ENCODE measurements around the gene KRT74.

Gene KRT74

GRCh38 chr12:52604859-52605258 lies 31.2 kb upstream of the KRT74 start:
- H3K4me3 ChIP-seq (replicated peaks; ENCODE audit: low read depth, low read length) = no peak overlapping the region
- no peak for DNase-seq (ENCODE audit: extremely low read depth, low read depth)
- TF ChIP-seq, protein P1, sequence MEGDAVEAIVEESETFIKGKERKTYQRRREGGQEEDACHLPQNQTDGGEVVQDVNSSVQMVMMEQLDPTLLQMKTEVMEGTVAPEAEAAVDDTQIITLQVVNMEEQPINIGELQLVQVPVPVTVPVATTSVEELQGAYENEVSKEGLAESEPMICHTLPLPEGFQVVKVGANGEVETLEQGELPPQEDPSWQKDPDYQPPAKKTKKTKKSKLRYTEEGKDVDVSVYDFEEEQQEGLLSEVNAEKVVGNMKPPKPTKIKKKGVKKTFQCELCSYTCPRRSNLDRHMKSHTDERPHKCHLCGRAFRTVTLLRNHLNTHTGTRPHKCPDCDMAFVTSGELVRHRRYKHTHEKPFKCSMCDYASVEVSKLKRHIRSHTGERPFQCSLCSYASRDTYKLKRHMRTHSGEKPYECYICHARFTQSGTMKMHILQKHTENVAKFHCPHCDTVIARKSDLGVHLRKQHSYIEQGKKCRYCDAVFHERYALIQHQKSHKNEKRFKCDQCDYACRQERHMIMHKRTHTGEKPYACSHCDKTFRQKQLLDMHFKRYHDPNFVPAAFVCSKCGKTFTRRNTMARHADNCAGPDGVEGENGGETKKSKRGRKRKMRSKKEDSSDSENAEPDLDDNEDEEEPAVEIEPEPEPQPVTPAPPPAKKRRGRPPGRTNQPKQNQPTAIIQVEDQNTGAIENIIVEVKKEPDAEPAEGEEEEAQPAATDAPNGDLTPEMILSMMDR (IDR thresholded peaks at IDR 0.05; ENCODE audit: low read depth, low read length, missing control alignments) = no peak

- no peak for DNase-seq (ENCODE audit: extremely low read depth, low read depth)
- TF ChIP-seq, protein P1 (IDR thresholded peaks at IDR 0.05; ENCODE audit: low read depth, low read length, missing control alignments) = no peak
- no peak overlapping the region for H3K4me3 ChIP-seq (replicated peaks; ENCODE audit: low read depth, low read length)
Observed at GRCh38 chr12:52603314-52603713, 29.7 kb upstream of the KRT74 start.

GRCh38 chr12:52602552-52602951 lies 28.9 kb upstream of the KRT74 start:
- TF ChIP-seq, protein P1 (IDR thresholded peaks at IDR 0.05; ENCODE audit: low read depth, low read length, missing control alignments) = no peak
- H3K4me3 ChIP-seq (replicated peaks; ENCODE audit: low read depth, low read length) = no peak overlapping the region
- DNase-seq (ENCODE audit: extremely low read depth, low read depth) = no peak

- H3K4me3 ChIP-seq (replicated peaks; ENCODE audit: low read depth, low read length) = no peak overlapping the region
- no peak for DNase-seq (ENCODE audit: extremely low read depth, low read depth)
- TF ChIP-seq, protein P1 (IDR thresholded peaks at IDR 0.05; ENCODE audit: low read depth, low read length, missing control alignments) = no peak
Observed at GRCh38 chr12:52601671-52602070, 28.0 kb upstream of the KRT74 start.

DNA sequence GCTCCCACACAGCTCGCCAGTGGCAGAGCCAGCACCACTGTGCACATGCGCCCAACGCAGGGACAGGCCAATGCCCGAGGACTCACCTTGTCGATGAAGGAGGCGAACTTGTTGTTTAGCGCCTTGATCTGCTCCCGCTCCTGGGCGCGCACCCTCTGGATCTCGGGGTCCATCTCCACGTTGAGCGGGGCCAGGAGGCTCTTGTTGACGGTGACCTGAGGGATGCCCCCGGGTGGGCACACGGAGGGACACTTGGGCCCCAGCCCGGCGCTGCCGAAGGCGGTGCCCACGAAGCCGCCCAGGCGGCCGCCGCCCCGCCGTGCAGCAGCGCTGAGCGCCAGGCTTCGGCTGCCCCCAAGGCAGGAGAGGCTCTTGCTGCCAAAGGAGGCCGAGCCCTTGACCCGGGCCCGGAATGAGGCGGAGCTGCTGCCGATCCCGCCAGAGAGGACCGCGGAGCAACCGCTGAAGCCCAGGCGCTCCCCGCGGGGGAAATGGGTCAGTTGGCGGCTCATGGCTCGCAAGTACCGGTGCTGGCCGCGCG lies 27.4 kb upstream of the KRT74 start, which contains the start of gene KRT72:
Gene KRT72, minus strand, starts transcription at position 523 of the 541 bp plus-strand sequence. Its CDS starts 11 bp downstream, at position 512.
- TF ChIP-seq, protein P1 (IDR thresholded peaks at IDR 0.05; ENCODE audit: low read depth, low read length, missing control alignments) = no peak
- no peak within 1 kb of the TSS for H3K4me3 ChIP-seq (replicated peaks; ENCODE audit: low read depth, low read length)
- DNase-seq (ENCODE audit: extremely low read depth, low read depth) = no peak

- TF ChIP-seq, protein P1 (IDR thresholded peaks at IDR 0.05; ENCODE audit: low read depth, low read length, missing control alignments) = no peak
- no peak overlapping the region for H3K4me3 ChIP-seq (replicated peaks; ENCODE audit: low read depth, low read length)
- DNase-seq (ENCODE audit: extremely low read depth, low read depth) = no peak
Observed at GRCh38 chr12:52600475-52600874, 26.8 kb upstream of the KRT74 start.

DNA sequence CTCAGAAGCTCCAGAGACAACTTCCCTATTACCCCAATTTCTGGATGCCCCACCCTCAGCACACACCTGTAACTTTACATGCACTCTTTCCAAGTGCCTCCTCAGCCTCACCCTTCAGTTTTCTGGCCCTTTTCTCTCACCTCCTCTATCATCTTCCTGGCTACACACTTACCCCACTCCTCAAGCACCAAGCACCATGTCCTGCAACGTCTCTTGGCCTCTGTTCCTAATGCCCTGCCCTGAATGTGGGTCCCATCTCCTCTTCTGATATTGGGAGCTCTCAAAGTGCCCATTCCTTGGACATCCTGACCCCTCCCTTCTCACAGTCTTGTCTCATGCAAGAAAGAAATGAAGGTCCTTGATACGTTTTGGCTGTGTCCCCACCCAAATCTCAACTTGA lies 26.4 kb upstream of the KRT74 start:
- H3K4me3 ChIP-seq (replicated peaks; ENCODE audit: low read depth, low read length) = no peak overlapping the region
- no peak for DNase-seq (ENCODE audit: extremely low read depth, low read depth)
- TF ChIP-seq, protein P1 (IDR thresholded peaks at IDR 0.05; ENCODE audit: low read depth, low read length, missing control alignments) = no peak

Data from HFF-Myc (cell line).